Heart right ventricle (tissue), 16 donors: ENCODE data around the gene TBC1D14. TPM values are rescaled to one million over a fixed set of nuclear protein-coding genes. Genes with fewer than 3 reads are reported as not detected.

Source experiments
- ATAC-seq, 8 donors: fragments of 200-7000 bp; cut with Tn5 transposase; one replicate each; pipeline ENCODE4 v1.9.1; 2020; ENCODE audit warnings: mild to moderate bottlenecking in 8 of 8, moderate library complexity in 8 of 8, moderate number of reproducible peaks in 1 of 8
- DNase-seq, 2 donors: peaks; one replicate each; pipeline ENCODE4 v3.0.0-alpha.2; 2020
- H3K27ac ChIP-seq, 10 donors: fragments of 200-600 bp; sonication (generic) in 2 of 10; one replicate each; pipeline versions ENCODE4 v1.5.0 to v1.8.0; 2020 to 2022; ENCODE audit warnings: mild to moderate bottlenecking in 3 of 10
- H3K27me3 ChIP-seq, 7 donors: fragments of 200-600 bp; one replicate each; pipeline ENCODE4 v1.8.0; 2021 to 2022; ENCODE audit warnings: mild to moderate bottlenecking in 2 of 7
- H3K36me3 ChIP-seq, 9 donors: fragments of 200-600 bp; sonication (generic) in 1 of 9; one replicate each; pipeline versions ENCODE4 v1.5.0 to v1.8.0; 2020 to 2022; ENCODE audit warnings: mild to moderate bottlenecking in 2 of 9
- H3K4me1 ChIP-seq, 9 donors: fragments of 200-600 bp; sonication (generic) in 1 of 9; one replicate each; pipeline versions ENCODE4 v1.5.0 to v1.8.0; 2020 to 2022; ENCODE audit warnings: mild to moderate bottlenecking in 4 of 9
- H3K4me3 ChIP-seq, 10 donors: fragments of 200-600 bp; sonication (generic) in 2 of 10; one replicate each; pipeline versions ENCODE4 v1.5.0 to v1.8.0; 2020 to 2022; ENCODE audit warnings: mild to moderate bottlenecking in 7 of 10, moderate library complexity in 2 of 10
- H3K9me3 ChIP-seq, 11 donors: fragments of 200-600 bp in 10 of 11; sonication (generic) in 2 of 11; one replicate each; pipeline versions ENCODE4 v1.5.0 to v1.8.0; 2013 to 2022; ENCODE audit warnings: mild to moderate bottlenecking in 2 of 11, control low read depth in 1 of 11, moderate library complexity in 1 of 11
- WGBS, 2 donors: extraction: QIAGEN DNeasy Blood & Tissue Kit; methylation state at CpG; one replicate each; pipeline ENCODE4 v1.1.7; 2013; ENCODE audit warnings: inconsistent platforms in 1 of 2; 5-methylcytosine and 5-hydroxymethylcytosine counted together
- intact Hi-C, 10 donors: fragments of 100-400 bp; cut with DNase I; formaldehyde crosslinking; loops; one replicate each; pipeline versions ENCODE4 v1.11.1 to v1.14.2; 2022
- long read RNA-seq, 3 donors: library from polyadenylated mRNA; unstranded; transcript quantifications; one replicate each; pipeline ENCODE4 v2.0.0, GENCODE V29; 2020 to 2021
- polyA plus RNA-seq, 2 donors: library from polyadenylated mRNA; stranded (reverse); fragments of 200-250 nt; gene quantifications; one replicate each; pipeline ENCODE4 v1.2.3, GENCODE V29; 2013
- total RNA-seq, 10 donors: library from RNA; stranded (reverse); fragmentation: NEBNext Ultra II Directional in 3 of 10; extraction: Animal tissue kit (Norgen Biotek cat#: 25700) in 3 of 10; gene quantifications; one replicate each; pipeline versions ENCODE4 v1.2.1 to v1.2.4, GENCODE V29; 2021 to 2023
- TF ChIP-seq, protein P1 (sequence below), 9 donors: fragments of 200-600 bp; sonication (generic) in 2 of 9; IDR thresholded peaks; one replicate each; pipeline versions ENCODE4 v1.5.0 to v1.8.0; 2021 to 2022; ENCODE audit warnings: antibody characterized with exemption in 9 of 9, mild to moderate bottlenecking in 5 of 9, moderate library complexity in 1 of 9
- donor health status: Arrhythmogenic right ventricular cardiomyopathy.
- donor health status: ischemic (EF 13 %, LVEDD 7.1; RV severe dilation, severe dysfunction).
- donor health status: healthy with polysubstance abuse.
- donor health status: DM: no; HTN: yes; CAD: no.
- donor health status: DM: no; HTN: no; CAD: no.
- donor health status: ischemic (EF 25% LVEDD 6.9; RV normal size, moderate dysfunction).
- donor health status: ischemic (EF 25% LVEDD 5.7; RV mildly dilated, moderate dysfunction).
- donor health status: healthy.
- donor health status: DM: yes; HTN: yes; CAD: no.
- donor health status: Ischemic cardiomyopathy.
- donor health status: ischemic (EF 35%, LVEDD 5.7; RV mildly dilated, moderate dysfunction).
- donor health status: nonischemic (EF 11% LVEDD 7.7; RV severe dilation, severe dysfunction).
- donor health status: DM: yes; HTN: yes; CAD: no.
- donor health status: PGD.
- donor health status: ischemic (EF 29% LVEDD 5.4; RV normal size, mild dysfunction).
- donor health status: nonischemic (EF 23%, LVEDD 6.1; RV moderate dilation, normal function).

TBC1D14 gene, protein sequence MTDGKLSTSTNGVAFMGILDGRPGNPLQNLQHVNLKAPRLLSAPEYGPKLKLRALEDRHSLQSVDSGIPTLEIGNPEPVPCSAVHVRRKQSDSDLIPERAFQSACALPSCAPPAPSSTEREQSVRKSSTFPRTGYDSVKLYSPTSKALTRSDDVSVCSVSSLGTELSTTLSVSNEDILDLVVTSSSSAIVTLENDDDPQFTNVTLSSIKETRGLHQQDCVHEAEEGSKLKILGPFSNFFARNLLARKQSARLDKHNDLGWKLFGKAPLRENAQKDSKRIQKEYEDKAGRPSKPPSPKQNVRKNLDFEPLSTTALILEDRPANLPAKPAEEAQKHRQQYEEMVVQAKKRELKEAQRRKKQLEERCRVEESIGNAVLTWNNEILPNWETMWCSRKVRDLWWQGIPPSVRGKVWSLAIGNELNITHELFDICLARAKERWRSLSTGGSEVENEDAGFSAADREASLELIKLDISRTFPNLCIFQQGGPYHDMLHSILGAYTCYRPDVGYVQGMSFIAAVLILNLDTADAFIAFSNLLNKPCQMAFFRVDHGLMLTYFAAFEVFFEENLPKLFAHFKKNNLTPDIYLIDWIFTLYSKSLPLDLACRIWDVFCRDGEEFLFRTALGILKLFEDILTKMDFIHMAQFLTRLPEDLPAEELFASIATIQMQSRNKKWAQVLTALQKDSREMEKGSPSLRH
- 10 to 100 TPM; 31.5 to 43.7 (median 33.5) TPM for total RNA-seq
- 10 to 100 TPM; 10.5 to 14.2 TPM for polyA plus RNA-seq
- long read RNA-seq, donor 1, full-length matches to known transcripts: 20 of 82 reads
- long read RNA-seq, donor 1, partial matches to known transcripts: 36 of 82 reads
- long read RNA-seq, donor 1, other reads (novel, unspliced or antisense): 26 of 82 reads
- long read RNA-seq, donor 2, full-length matches to known transcripts: 15 of 64 reads
- long read RNA-seq, donor 2, partial matches to known transcripts: 31 of 64 reads
- long read RNA-seq, donor 2, other reads (novel, unspliced or antisense): 18 of 64 reads
- long read RNA-seq, donor 3, full-length matches to known transcripts: 14 of 75 reads
- long read RNA-seq, donor 3, partial matches to known transcripts: 16 of 75 reads
- long read RNA-seq, donor 3, other reads (novel, unspliced or antisense): 45 of 75 reads

DNA sequence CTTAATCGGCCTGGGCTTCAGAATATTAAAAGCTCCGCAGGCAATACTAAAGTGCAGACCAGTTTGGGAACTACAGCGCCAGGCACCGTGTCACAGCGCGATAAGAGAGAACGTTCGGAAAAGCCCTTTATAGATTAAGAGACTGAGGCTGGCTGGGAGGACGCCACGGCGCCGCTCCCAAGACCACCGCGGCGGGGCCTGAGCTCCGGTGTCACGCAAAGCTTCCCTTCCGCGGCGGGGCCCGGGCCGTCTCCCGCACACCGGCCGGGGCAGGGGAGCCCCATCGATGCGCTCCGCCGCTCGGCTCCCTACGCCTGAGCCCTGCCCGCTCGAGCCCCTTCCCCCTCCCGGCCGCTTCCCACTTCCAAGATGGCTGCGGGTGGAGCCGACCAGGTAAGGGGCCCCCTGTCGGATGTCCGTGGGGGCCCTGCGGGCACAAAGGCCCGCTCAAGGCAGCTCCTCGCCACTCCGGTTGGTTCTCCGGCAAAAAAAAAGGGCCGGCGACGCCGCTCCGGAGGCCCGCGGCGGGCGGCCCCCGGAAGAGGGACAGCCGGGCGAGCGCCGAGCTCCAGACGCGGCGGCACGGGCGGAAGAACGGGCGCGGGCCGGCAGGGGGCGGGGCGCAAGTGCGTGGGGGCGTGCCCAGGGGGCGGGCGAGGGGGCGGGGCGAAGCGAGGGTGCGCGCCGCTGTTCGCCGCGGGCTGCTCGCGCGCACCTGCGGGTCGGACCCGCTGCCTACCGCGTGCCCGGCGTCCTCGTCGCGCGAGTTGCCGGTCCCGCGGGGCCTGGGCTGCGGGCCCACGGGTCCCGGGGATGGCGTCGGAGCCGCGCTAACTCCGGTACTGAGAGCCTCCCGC lies at the start of gene TBC1D14:
TSS of gene TBC1D14 (plus strand) at position 714 of the 857 bp plus-strand sequence. CDS start 13,564 bp downstream, outside the sequence.
- TF ChIP-seq, protein P1, sequence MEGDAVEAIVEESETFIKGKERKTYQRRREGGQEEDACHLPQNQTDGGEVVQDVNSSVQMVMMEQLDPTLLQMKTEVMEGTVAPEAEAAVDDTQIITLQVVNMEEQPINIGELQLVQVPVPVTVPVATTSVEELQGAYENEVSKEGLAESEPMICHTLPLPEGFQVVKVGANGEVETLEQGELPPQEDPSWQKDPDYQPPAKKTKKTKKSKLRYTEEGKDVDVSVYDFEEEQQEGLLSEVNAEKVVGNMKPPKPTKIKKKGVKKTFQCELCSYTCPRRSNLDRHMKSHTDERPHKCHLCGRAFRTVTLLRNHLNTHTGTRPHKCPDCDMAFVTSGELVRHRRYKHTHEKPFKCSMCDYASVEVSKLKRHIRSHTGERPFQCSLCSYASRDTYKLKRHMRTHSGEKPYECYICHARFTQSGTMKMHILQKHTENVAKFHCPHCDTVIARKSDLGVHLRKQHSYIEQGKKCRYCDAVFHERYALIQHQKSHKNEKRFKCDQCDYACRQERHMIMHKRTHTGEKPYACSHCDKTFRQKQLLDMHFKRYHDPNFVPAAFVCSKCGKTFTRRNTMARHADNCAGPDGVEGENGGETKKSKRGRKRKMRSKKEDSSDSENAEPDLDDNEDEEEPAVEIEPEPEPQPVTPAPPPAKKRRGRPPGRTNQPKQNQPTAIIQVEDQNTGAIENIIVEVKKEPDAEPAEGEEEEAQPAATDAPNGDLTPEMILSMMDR (IDR thresholded peaks at IDR 0.05): peak in 6 of 9 donors; percentile 19 to 47 (median 23)
- Histone ChIP-seq H3K4me1 (peaks cover 16 to 55% (median 41%) of the 10 kb centered on the region in 9 donors), H3K4me3 (peak within 1 kb of the TSS; percentile 76 to 99 (median 88)), H3K36me3 (no peaks in the 10 kb centered on the region), H3K27me3 (peaks cover 0 to 6% (median 0%) of the 10 kb centered on the region in 7 donors), H3K27ac (peak within 1 kb of the TSS; percentile 97 to 100 (median 100)), H3K9me3 (no peaks in the 10 kb centered on the region)
- intact Hi-C loops: loop anchor here in 8 of 10 donors (1.0 to 10.0 kb wide), 6 partner anchors 78 to 165 kb away; partner anchors contain the start of genes GRPEL1 (in 3 of the 8) and TADA2B (in 1 of the 8)
- DNase-seq: peak; percentile 89 to 91
- ATAC-seq: peak; percentile 93 to 96 (median 95)
- 0% methylated on average over 95 to 108 of the region's 108 CpGs for WGBS, 2 donors

DNA sequence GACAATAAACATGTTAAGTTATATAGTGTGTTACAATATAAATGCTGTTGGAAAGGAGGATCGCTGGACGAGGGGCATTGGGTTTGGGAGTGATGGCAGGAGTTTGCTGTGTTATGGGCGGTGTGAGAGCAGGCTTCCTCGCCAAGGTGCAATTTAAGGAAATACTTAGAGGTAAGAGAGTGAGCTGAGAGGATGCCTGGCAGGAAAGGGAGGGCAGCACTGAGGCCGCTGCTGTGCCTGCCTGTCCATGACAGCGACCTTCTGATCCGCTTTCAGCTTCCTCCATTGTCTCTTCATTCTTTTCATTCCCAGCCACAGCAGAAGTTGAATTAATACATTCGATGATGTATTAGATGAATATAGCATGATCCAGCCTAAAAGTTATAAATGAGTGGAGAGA lies 41.2 kb upstream of the TBC1D14 start:
- intact Hi-C loops: no loop called here
- H3K36me3 ChIP-seq: peaks cover 0 to 90% (median 24%) of the 10 kb centered on the region in 9 donors

DNA sequence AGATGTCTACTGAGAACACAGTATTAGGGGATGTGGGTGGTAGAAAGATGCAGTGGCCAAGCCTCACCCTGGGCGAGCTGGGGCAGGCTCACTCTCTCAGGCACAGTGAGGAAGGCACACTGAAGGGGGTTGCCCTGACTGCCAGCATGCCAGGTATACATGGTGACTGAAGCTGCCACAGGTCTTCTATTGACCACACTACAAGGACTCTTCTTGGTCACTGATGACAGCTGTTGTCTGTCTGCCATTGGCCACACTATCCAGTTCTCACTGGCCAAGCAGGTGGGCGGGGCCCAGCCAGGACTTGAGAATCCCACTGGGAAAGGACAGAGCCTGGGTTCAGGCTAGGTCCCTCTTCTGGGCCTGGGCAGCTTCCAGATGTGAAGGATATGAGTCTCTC lies 39.7 kb upstream of the TBC1D14 start:
- no peaks in the 10 kb centered on the region for H3K9me3 ChIP-seq
- TF ChIP-seq, protein P1 (IDR thresholded peaks at IDR 0.05): no peak
- WGBS, 2 donors: 83 to 87% methylated on average over 2 of the region's 2 CpGs
- H3K27ac ChIP-seq: peak overlapping the region in 3 of 10 donors; percentile 7 to 59 (median 31)
- intact Hi-C loops: loop anchor here in 8 of 10 donors (5.0 to 10.0 kb wide), 5 partner anchors 83 to 148 kb away; partner anchors contain the start of gene KIAA0232 (in 5 of the 8)
- H3K4me3 ChIP-seq: no peak overlapping the region
- peaks cover 0 to 90% (median 25%) of the 10 kb centered on the region in 9 donors for H3K36me3 ChIP-seq
- H3K27me3 ChIP-seq: no peaks in the 10 kb centered on the region
- ATAC-seq: peak in 6 of 8 donors; percentile 18 to 60 (median 38)
- peak; percentile 51 to 52 for DNase-seq
- peaks cover 3 to 56% (median 34%) of the 10 kb centered on the region in 9 donors for H3K4me1 ChIP-seq

More for the DNA sequence above, 41.2 kb upstream of the TBC1D14 start:
- 93 to 94% methylated on average over 8 of the region's 8 CpGs for WGBS, 2 donors
- Histone ChIP-seq H3K9me3 (no peaks in the 10 kb centered on the region), H3K4me3 (no peak overlapping the region), H3K27ac (no peak overlapping the region), H3K4me1 (peaks cover 0 to 43% (median 25%) of the 10 kb centered on the region in 9 donors), H3K27me3 (no peaks in the 10 kb centered on the region)
- ATAC-seq: no peak
- TF ChIP-seq, protein P1 (IDR thresholded peaks at IDR 0.05): no peak
- no peak for DNase-seq
